ENCODE results near the gene AVPR1B. TPM values are rescaled to one million over a fixed set of nuclear protein-coding genes. Genes with fewer than 3 reads are reported as not detected.

The AVPR1B gene
- total RNA-seq, 1 experiment from 2014 or later, result not detected

GRCh38 chr1:206101351-206102045 lies 15.7 kb downstream of the AVPR1B start:
- Histone ChIP-seq H3K9me2 (replicated peaks; ENCODE audit: insufficient read depth, low read length) (no peaks in the 10 kb centered on the region), H3K4me3 (ENCODE audit: low read length) (no peak overlapping the region), H4K20me1 (ENCODE audit: insufficient read depth, low read depth, low read length) (no peaks in the 10 kb centered on the region), H3K36me3 (ENCODE audit: insufficient read depth, low read length) (no peaks in the 10 kb centered on the region), H3K27ac (ENCODE audit: low read length) (no peak overlapping the region), H2AFZ (ENCODE audit: low read length) (no peak overlapping the region), H3K9me3 (ENCODE audit: low read length) (no peaks in the 10 kb centered on the region), H3K4me2 (ENCODE audit: low read depth, low read length, poor library complexity, severe bottlenecking) (no peak overlapping the region), H3K79me2 (ENCODE audit: low read length) (no peaks in the 10 kb centered on the region), H3K27me3 (ENCODE audit: low read length) (no peaks in the 10 kb centered on the region), H3K9ac (ENCODE audit: low read length) (no peak overlapping the region), H3K4me1 (ENCODE audit: low read length) (no peaks in the 10 kb centered on the region)
- DNase-seq, result no peak

- no peak overlapping the region for H3K4me2 ChIP-seq (ENCODE audit: low read depth, low read length, poor library complexity, severe bottlenecking)
- no peaks in the 10 kb centered on the region for H3K4me1 ChIP-seq (ENCODE audit: low read length)
Measured at GRCh38 chr1:206100226-206100815, 16.9 kb downstream of the AVPR1B start.

GRCh38 chr1:206098242-206098919 lies 18.8 kb downstream of the AVPR1B start:
- Histone ChIP-seq H3K36me3 (ENCODE audit: insufficient read depth, low read length) (no peaks in the 10 kb centered on the region), H2AFZ (ENCODE audit: low read length) (no peak overlapping the region), H3K4me1 (ENCODE audit: low read length) (no peaks in the 10 kb centered on the region), H3K9me2 (replicated peaks; ENCODE audit: insufficient read depth, low read length) (no peaks in the 10 kb centered on the region), H3K27me3 (ENCODE audit: low read length) (no peaks in the 10 kb centered on the region), H3K79me2 (ENCODE audit: low read length) (no peaks in the 10 kb centered on the region), H3K4me2 (ENCODE audit: low read depth, low read length, poor library complexity, severe bottlenecking) (no peak overlapping the region), H3K27ac (ENCODE audit: low read length) (no peak overlapping the region), H3K4me3 (ENCODE audit: low read length) (no peak overlapping the region), H3K9me3 (ENCODE audit: low read length) (no peaks in the 10 kb centered on the region), H3K9ac (ENCODE audit: low read length) (no peak overlapping the region), H4K20me1 (ENCODE audit: insufficient read depth, low read depth, low read length) (no peaks in the 10 kb centered on the region)
- no peak for DNase-seq

More at GRCh38 chr1:206100226-206100815, 16.9 kb downstream of the AVPR1B start:
- DNase-seq, result no peak
- Histone ChIP-seq H3K9me3 (ENCODE audit: low read length) (no peaks in the 10 kb centered on the region), H3K36me3 (ENCODE audit: insufficient read depth, low read length) (no peaks in the 10 kb centered on the region), H3K9me2 (replicated peaks; ENCODE audit: insufficient read depth, low read length) (no peaks in the 10 kb centered on the region), H4K20me1 (ENCODE audit: insufficient read depth, low read depth, low read length) (no peaks in the 10 kb centered on the region), H3K27ac (ENCODE audit: low read length) (no peak overlapping the region), H2AFZ (ENCODE audit: low read length) (no peak overlapping the region), H3K4me3 (ENCODE audit: low read length) (no peak overlapping the region), H3K79me2 (ENCODE audit: low read length) (no peaks in the 10 kb centered on the region), H3K27me3 (ENCODE audit: low read length) (no peaks in the 10 kb centered on the region), H3K9ac (ENCODE audit: low read length) (no peak overlapping the region)

- Histone ChIP-seq H3K79me2 (ENCODE audit: low read length) (no peaks in the 10 kb centered on the region), H3K9me2 (replicated peaks; ENCODE audit: insufficient read depth, low read length) (no peaks in the 10 kb centered on the region), H2AFZ (ENCODE audit: low read length) (no peak overlapping the region), H4K20me1 (ENCODE audit: insufficient read depth, low read depth, low read length) (no peaks in the 10 kb centered on the region), H3K4me1 (ENCODE audit: low read length) (no peaks in the 10 kb centered on the region), H3K27ac (ENCODE audit: low read length) (no peak overlapping the region), H3K36me3 (ENCODE audit: insufficient read depth, low read length) (no peaks in the 10 kb centered on the region), H3K4me2 (ENCODE audit: low read depth, low read length, poor library complexity, severe bottlenecking) (no peak overlapping the region), H3K27me3 (ENCODE audit: low read length) (no peaks in the 10 kb centered on the region), H3K4me3 (ENCODE audit: low read length) (no peak overlapping the region), H3K9me3 (ENCODE audit: low read length) (no peaks in the 10 kb centered on the region), H3K9ac (ENCODE audit: low read length) (no peak overlapping the region)
- no peak for DNase-seq
Measured at GRCh38 chr1:206097381-206097780, 19.8 kb downstream of the AVPR1B start.

- Histone ChIP-seq H3K4me1 (ENCODE audit: low read length) (no peaks in the 10 kb centered on the region), H3K27me3 (ENCODE audit: low read length) (no peaks in the 10 kb centered on the region), H2AFZ (ENCODE audit: low read length) (no peak overlapping the region), H3K9me2 (replicated peaks; ENCODE audit: insufficient read depth, low read length) (no peaks in the 10 kb centered on the region), H3K9me3 (ENCODE audit: low read length) (no peaks in the 10 kb centered on the region), H3K79me2 (ENCODE audit: low read length) (no peaks in the 10 kb centered on the region), H3K4me3 (ENCODE audit: low read length) (no peak overlapping the region), H4K20me1 (ENCODE audit: insufficient read depth, low read depth, low read length) (no peaks in the 10 kb centered on the region), H3K4me2 (ENCODE audit: low read depth, low read length, poor library complexity, severe bottlenecking) (no peak overlapping the region), H3K9ac (ENCODE audit: low read length) (no peak overlapping the region), H3K36me3 (ENCODE audit: insufficient read depth, low read length) (no peaks in the 10 kb centered on the region), H3K27ac (ENCODE audit: low read length) (no peak overlapping the region)
- DNase-seq, result no peak
Measured at GRCh38 chr1:206094024-206094423, 23.2 kb downstream of the AVPR1B start.

GRCh38 chr1:206089341-206089740 lies 27.8 kb downstream of the AVPR1B start:
- no peaks in the 10 kb centered on the region for H3K9me3 ChIP-seq (ENCODE audit: low read length)
- DNase-seq, result no peak

GRCh38 chr1:206087091-206087490 lies 30.1 kb downstream of the AVPR1B start:
- Histone ChIP-seq H3K9me3 (ENCODE audit: low read length) (no peaks in the 10 kb centered on the region), H2AFZ (ENCODE audit: low read length) (no peak overlapping the region), H3K4me3 (ENCODE audit: low read length) (no peak overlapping the region), H3K9ac (ENCODE audit: low read length) (no peak overlapping the region), H3K4me1 (ENCODE audit: low read length) (no peaks in the 10 kb centered on the region), H3K4me2 (ENCODE audit: low read depth, low read length, poor library complexity, severe bottlenecking) (no peak overlapping the region), H4K20me1 (ENCODE audit: insufficient read depth, low read depth, low read length) (no peaks in the 10 kb centered on the region), H3K27me3 (ENCODE audit: low read length) (no peaks in the 10 kb centered on the region), H3K27ac (ENCODE audit: low read length) (no peak overlapping the region), H3K36me3 (ENCODE audit: insufficient read depth, low read length) (no peaks in the 10 kb centered on the region), H3K9me2 (replicated peaks; ENCODE audit: insufficient read depth, low read length) (no peaks in the 10 kb centered on the region), H3K79me2 (ENCODE audit: low read length) (no peaks in the 10 kb centered on the region)
- DNase-seq, result no peak

More at GRCh38 chr1:206089341-206089740, 27.8 kb downstream of the AVPR1B start:
- Histone ChIP-seq H3K36me3 (ENCODE audit: insufficient read depth, low read length) (no peaks in the 10 kb centered on the region), H4K20me1 (ENCODE audit: insufficient read depth, low read depth, low read length) (no peaks in the 10 kb centered on the region), H3K9me2 (replicated peaks; ENCODE audit: insufficient read depth, low read length) (no peaks in the 10 kb centered on the region), H3K4me2 (ENCODE audit: low read depth, low read length, poor library complexity, severe bottlenecking) (no peak overlapping the region), H3K27ac (ENCODE audit: low read length) (no peak overlapping the region), H3K4me3 (ENCODE audit: low read length) (no peak overlapping the region), H3K4me1 (ENCODE audit: low read length) (no peaks in the 10 kb centered on the region), H3K79me2 (ENCODE audit: low read length) (no peaks in the 10 kb centered on the region), H2AFZ (ENCODE audit: low read length) (no peak overlapping the region), H3K9ac (ENCODE audit: low read length) (no peak overlapping the region), H3K27me3 (ENCODE audit: low read length) (no peaks in the 10 kb centered on the region)

GRCh38 chr1:206083750-206084149 lies 33.4 kb downstream of the AVPR1B start:
- no peaks in the 10 kb centered on the region for H3K36me3 ChIP-seq (ENCODE audit: insufficient read depth, low read length)
- H3K9me2 ChIP-seq (replicated peaks; ENCODE audit: insufficient read depth, low read length), result no peaks in the 10 kb centered on the region
- H3K4me1 ChIP-seq (ENCODE audit: low read length), result no peaks in the 10 kb centered on the region
- H3K4me2 ChIP-seq (ENCODE audit: low read depth, low read length, poor library complexity, severe bottlenecking), result no peak overlapping the region
- H3K27ac ChIP-seq (ENCODE audit: low read length), result no peak overlapping the region
- no peak overlapping the region for H3K4me3 ChIP-seq (ENCODE audit: low read length)
- no peaks in the 10 kb centered on the region for H3K9me3 ChIP-seq (ENCODE audit: low read length)
- no peaks in the 10 kb centered on the region for H3K27me3 ChIP-seq (ENCODE audit: low read length)
- H3K79me2 ChIP-seq (ENCODE audit: low read length), result no peaks in the 10 kb centered on the region
- no peaks in the 10 kb centered on the region for H4K20me1 ChIP-seq (ENCODE audit: insufficient read depth, low read depth, low read length)
- H3K9ac ChIP-seq (ENCODE audit: low read length), result no peak overlapping the region
- no peak overlapping the region for H2AFZ ChIP-seq (ENCODE audit: low read length)
- DNase-seq, result no peak
